Gastroesophageal sphincter (tissue), 4 donors: ENCODE data around the gene CDH13. TPM values are rescaled to one million over a fixed set of nuclear protein-coding genes. Genes with fewer than 3 reads are reported as not detected.

Source experiments
- ATAC-seq: fragments of 150-250 bp; one replicate; pipeline ENCODE4 v1.9.1; 2016; ENCODE audit warnings: mild to moderate bottlenecking, moderate library complexity
- H3K27ac ChIP-seq, 4 donors: fragments of 200-600 bp; sonication (generic) in 3 of 4; 1 replicate in 3 of 4; 2 replicates in 1 of 4; pipeline ENCODE4 v1.5.1; 2016 to 2019
- H3K27me3 ChIP-seq: fragments of 200-600 bp; sonication (generic); one replicate; pipeline ENCODE4 v1.5.1; 2019
- H3K36me3 ChIP-seq, 2 donors: fragments of 200-600 bp; sonication (generic); one replicate each; pipeline ENCODE4 v1.5.1; 2019; ENCODE audit warnings: control low read depth in 1 of 2
- H3K4me1 ChIP-seq, 3 donors: fragments of 200-600 bp; sonication (generic); 1 replicate in 2 of 3; 2 replicates in 1 of 3; pipeline ENCODE4 v1.5.1; 2016 to 2019; ENCODE audit warnings: control low read depth in 2 of 3
- H3K4me3 ChIP-seq, 2 donors: fragments of 200-600 bp; sonication (generic); one replicate each; pipeline ENCODE4 v1.5.1; 2019; ENCODE audit warnings: mild to moderate bottlenecking in 1 of 2, moderate library complexity in 1 of 2
- H3K9me3 ChIP-seq, 3 donors: fragments of 200-600 bp; sonication (generic); one replicate each; pipeline ENCODE4 v1.5.1; 2017 to 2019; ENCODE audit warnings: control low read depth in 2 of 3
- CTCF ChIP-seq, 4 experiments: fragments of 200-600 bp in 2 of 4; fragments of 450-650 bp in 2 of 4; sonication (generic) in 1 of 4; IDR thresholded peaks; one replicate each; pipeline ENCODE4 v1.5.1; 2017 to 2019; ENCODE audit warnings: antibody characterized with exemption in 4 of 4, mild to moderate bottlenecking in 2 of 4, moderate library complexity in 2 of 4
- EP300 ChIP-seq: sonication (generic); formaldehyde crosslinking; IDR thresholded peaks from one replicate; pipeline ENCODE4 v1.6.1; 2017; ENCODE audit warnings: antibody characterized with exemption, mild to moderate bottlenecking
- POLR2A ChIP-seq, 2 donors: fragments of 450-650 bp; IDR thresholded peaks; one replicate each; pipeline ENCODE4 v1.6.1; 2017; ENCODE audit warnings: antibody characterized with exemption in 2 of 2, mild to moderate bottlenecking in 2 of 2, moderate library complexity in 1 of 2
- POLR2AphosphoS5 ChIP-seq: sonication (generic); formaldehyde crosslinking; IDR thresholded peaks from one replicate; pipeline ENCODE4 v1.6.1; 2017; ENCODE audit warnings: antibody characterized with exemption
- WGBS, 2 donors: methylation state at CpG; one replicate each; pipeline ENCODE4 v1.1.5; 2018; ENCODE audit warnings: low coverage in 1 of 2; 5-methylcytosine and 5-hydroxymethylcytosine counted together
- total RNA-seq, 4 donors: library from RNA; depleted of rRNA; stranded (reverse); fragments of >200 nt; gene quantifications; one replicate each; pipeline ENCODE4 v1.1.0, GENCODE V29; 2016

The CDH13 gene
- total RNA-seq, 4 donors from 2014 or later = 4.2 to 22.3 (median 11.4) TPM

- 47 to 48% methylated on average over 5 of the region's 5 CpGs for WGBS, 2 donors
- H3K9me3 ChIP-seq = no peaks in the 10 kb centered on the region
- H3K27me3 ChIP-seq = no peaks in the 10 kb centered on the region
- H3K4me1 ChIP-seq = peaks cover 0 to 8% (median 0%) of the 10 kb centered on the region in 3 donors
- no peak overlapping the region for H3K4me3 ChIP-seq
- H3K36me3 ChIP-seq = no peaks in the 10 kb centered on the region
- H3K27ac ChIP-seq = no peak overlapping the region
- no peak for TF ChIP-seq POLR2A (IDR thresholded peaks at IDR 0.05)
- no peak for TF ChIP-seq EP300
- TF ChIP-seq POLR2AphosphoS5 = no peak
- no peak for TF ChIP-seq CTCF (IDR thresholded peaks at IDR 0.05)
- no peak for ATAC-seq
Observed at GRCh38 chr16:83771306-83771942, 1144.7 kb downstream of the CDH13 start.

GRCh38 chr16:83772806-83773205 is 1146.0 kb downstream of the CDH13 start:
- TF ChIP-seq CTCF (IDR thresholded peaks at IDR 0.05) = no peak
- no peak for TF ChIP-seq POLR2AphosphoS5
- TF ChIP-seq EP300 = no peak
- Histone ChIP-seq H3K9me3 (no peaks in the 10 kb centered on the region), H3K27ac (no peak overlapping the region), H3K4me3 (no peak overlapping the region), H3K4me1 (peaks cover 0 to 8% (median 0%) of the 10 kb centered on the region in 3 donors), H3K27me3 (no peaks in the 10 kb centered on the region), H3K36me3 (no peaks in the 10 kb centered on the region)
- ATAC-seq = no peak
- 9 to 50% methylated on average over 1 of the region's 1 CpG for WGBS, 2 donors

GRCh38 chr16:83774066-83774465 is 1147.3 kb downstream of the CDH13 start:
- Histone ChIP-seq H3K27me3 (no peaks in the 10 kb centered on the region), H3K9me3 (no peaks in the 10 kb centered on the region), H3K36me3 (no peaks in the 10 kb centered on the region), H3K27ac (no peak overlapping the region), H3K4me1 (peaks cover 0 to 8% (median 0%) of the 10 kb centered on the region in 3 donors), H3K4me3 (no peak overlapping the region)
- 83 to 88% methylated on average over 4 of the region's 4 CpGs for WGBS, 2 donors
- TF ChIP-seq POLR2AphosphoS5 (no peak), EP300 (no peak), CTCF (IDR thresholded peaks at IDR 0.05) (no peak), POLR2A (IDR thresholded peaks at IDR 0.05) (no peak)
- ATAC-seq = no peak

- H3K4me3 ChIP-seq = no peak overlapping the region
- 76% methylated on average over 7 of the region's 9 CpGs; no CpG with 5 or more reads in 1 of the 2 donors for WGBS, 2 donors
- no peak for ATAC-seq
- H3K27ac ChIP-seq = no peak overlapping the region
- H3K4me1 ChIP-seq = peaks cover 0 to 8% (median 0%) of the 10 kb centered on the region in 3 donors
- no peaks in the 10 kb centered on the region for H3K9me3 ChIP-seq
- no peaks in the 10 kb centered on the region for H3K36me3 ChIP-seq
- TF ChIP-seq POLR2AphosphoS5 (no peak), CTCF (IDR thresholded peaks at IDR 0.05) (no peak), EP300 (no peak), POLR2A (IDR thresholded peaks at IDR 0.05) (no peak)
- no peaks in the 10 kb centered on the region for H3K27me3 ChIP-seq
Observed at GRCh38 chr16:83776944-83777343, 1150.2 kb downstream of the CDH13 start.

- Histone ChIP-seq H3K36me3 (no peaks in the 10 kb centered on the region), H3K4me3 (no peak overlapping the region), H3K4me1 (peaks cover 0 to 8% (median 0%) of the 10 kb centered on the region in 3 donors), H3K27me3 (no peaks in the 10 kb centered on the region), H3K27ac (no peak overlapping the region), H3K9me3 (no peaks in the 10 kb centered on the region)
- 37 to 54% methylated on average over 5 to 6 of the region's 6 CpGs for WGBS, 2 donors
- TF ChIP-seq POLR2AphosphoS5 = no peak
- no peak for TF ChIP-seq EP300
- no peak for TF ChIP-seq CTCF (IDR thresholded peaks at IDR 0.05)
- TF ChIP-seq POLR2A (IDR thresholded peaks at IDR 0.05) = no peak
- ATAC-seq = no peak
Observed at GRCh38 chr16:83779886-83780285, 1153.1 kb downstream of the CDH13 start.
